H1 (cell line): ENCODE measurements around the gene PLA2G4A. TPM values are rescaled to one million over a fixed set of nuclear protein-coding genes. Genes with fewer than 3 reads are reported as not detected.

Source experiments
- GABPA ChIP-seq: IDR thresholded peaks from 2 replicates; pipeline ENCODE4 v1.6.1; 2011; ENCODE audit warnings: mild to moderate bottlenecking, low read length, moderate library complexity, borderline replicate concordance; ENCODE audit not compliant: insufficient read depth
- KDM5A ChIP-seq: fragments of 200-600 bp; IDR thresholded peaks from 2 replicates; pipeline ENCODE4 v1.7.1; 2012; ENCODE audit warnings: mild to moderate bottlenecking, low read length, inconsistent platforms, mixed read lengths
- POLR2AphosphoS5 ChIP-seq: IDR thresholded peaks from 2 replicates; pipeline ENCODE4 v1.6.1; 2011; ENCODE audit warnings: low read depth, low read length
- SAP30 ChIP-seq: fragments of 300-600 bp; sonication (generic); IDR thresholded peaks from 2 replicates; pipeline ENCODE4 v1.7.1; 2012; ENCODE audit warnings: low read length, moderate library complexity, mild to moderate bottlenecking, inconsistent platforms; ENCODE audit not compliant: insufficient read depth, insufficient replicate concordance
- SP1 ChIP-seq: IDR thresholded peaks from 2 replicates; pipeline ENCODE4 v1.6.1; 2011; ENCODE audit warnings: low read depth, low read length
- TCF12 ChIP-seq: IDR thresholded peaks from 2 replicates; pipeline ENCODE4 v1.6.1; 2011; ENCODE audit warnings: low read depth, mild to moderate bottlenecking, low read length
- polyA plus RNA-seq, 7 experiments: library from polyadenylated mRNA; depleted of rRNA in 3 of 7; stranded (reverse) in 5 of 7; unstranded in 2 of 7; fragments of >200 nt in 5 of 7; fragments of 200-250 nt in 2 of 7; gene quantifications; 1 replicate in 5 of 7; 2 replicates in 1 of 7; 4 replicates in 1 of 7; pipeline versions ENCODE4 v1.2.1 to v1.2.3, GENCODE V29; 2011 to 2013; ENCODE audit warnings: missing spikeins in 2 of 7, mixed read lengths in 2 of 7
- total RNA-seq: library from RNA; stranded (reverse); fragmentation: NEBNext Ultra II Directional; extraction: Animal tissue kit (Norgen Biotek cat#: 25700); gene quantifications from 2 replicates; pipeline ENCODE4 v1.2.1, GENCODE V29; 2021

PLA2G4A gene
- total and polyA plus RNA-seq, 2 of the 8 experiments (the other 6 are each of a cell fraction or from before 2014, with no cell fraction given), result 0.63 to 1.4 TPM

DNA sequence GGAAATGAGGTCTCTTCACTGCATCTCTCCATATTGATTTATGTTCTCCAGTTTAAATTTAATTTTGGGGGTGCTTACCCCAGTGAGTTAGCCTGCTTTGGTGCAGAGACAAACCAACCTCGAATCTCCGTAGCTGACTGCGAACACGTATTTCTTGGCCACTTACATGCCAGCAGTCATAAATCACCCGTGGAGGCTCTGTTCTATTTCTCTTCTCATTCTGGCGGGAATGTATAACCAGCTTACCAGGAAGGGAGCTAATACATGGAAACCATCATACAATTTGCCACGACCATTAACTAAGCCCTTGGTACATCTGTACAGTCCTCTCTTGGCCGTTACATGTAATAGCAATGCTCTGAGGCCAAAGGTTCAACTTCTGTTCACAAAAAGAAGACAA lies 148.0 kb downstream of the PLA2G4A start (continued):
- TF ChIP-seq SAP30 (no peak), SP1 (no peak), TCF12 (no peak), KDM5A (no peak), GABPA (no peak), POLR2AphosphoS5 (no peak)
